ENCODE data around the gene FBXO34.

Gene FBXO34

GRCh38 chr14:55384536-55384935 is 113.3 kb downstream of the FBXO34 start:
- DNase-seq: no peak

DNA sequence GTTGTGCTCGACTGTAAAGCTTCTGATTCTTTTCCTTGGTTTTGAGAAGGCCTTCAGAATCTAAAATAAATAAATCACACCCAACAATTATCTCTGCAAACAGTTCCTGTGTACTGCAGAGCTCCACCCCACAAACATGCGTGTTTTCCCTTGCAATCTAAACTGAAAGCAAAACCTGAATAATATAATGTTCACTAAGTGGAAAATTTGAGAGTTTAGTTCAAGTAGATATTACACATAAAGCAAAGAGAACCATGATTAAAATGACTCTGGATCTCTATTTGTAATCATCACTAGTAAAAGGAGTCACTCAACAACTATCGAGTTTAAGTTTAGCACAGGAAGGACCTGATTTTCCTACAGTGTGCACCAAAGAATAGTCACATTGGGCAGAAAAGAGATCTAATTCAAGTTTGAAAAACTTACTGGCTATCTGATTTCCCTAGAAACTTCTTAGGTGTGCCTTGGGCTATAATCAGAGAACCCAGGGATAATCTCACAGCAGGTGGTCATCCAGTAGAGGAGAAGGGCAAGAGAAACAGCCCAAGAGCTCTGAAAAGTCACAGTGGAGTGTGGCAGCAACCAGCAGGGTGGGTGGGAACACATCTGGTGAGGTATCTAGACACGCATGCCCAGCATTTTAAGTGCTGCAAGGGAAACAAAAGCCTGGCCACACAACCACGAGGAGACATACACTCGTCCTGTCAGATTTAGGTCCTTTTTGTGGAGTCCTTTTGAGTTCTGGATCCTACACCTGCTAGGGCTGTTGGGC is 115.0 kb downstream of the FBXO34 start:
- peak; percentile 11 to 19 for DNase-seq

DNA sequence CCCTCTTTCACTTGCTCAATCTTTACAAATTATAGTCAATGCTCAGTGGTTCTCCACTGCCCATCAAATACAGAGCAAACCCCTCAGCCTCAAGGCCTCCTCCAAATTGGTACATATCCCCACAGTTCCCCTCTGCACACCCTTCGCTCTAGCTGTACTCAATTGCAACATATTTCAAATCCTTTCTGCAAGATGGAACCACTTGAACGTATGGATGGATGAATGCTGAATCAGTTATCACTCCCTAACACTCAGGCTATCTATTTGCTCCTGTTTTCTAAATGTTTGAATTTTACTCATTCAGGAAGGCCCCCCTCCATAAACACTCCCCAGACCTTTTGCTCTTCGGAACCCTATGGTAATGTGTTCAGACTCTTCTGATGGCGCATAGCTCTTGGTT is 115.9 kb downstream of the FBXO34 start:
- DNase-seq: no peak

DNA sequence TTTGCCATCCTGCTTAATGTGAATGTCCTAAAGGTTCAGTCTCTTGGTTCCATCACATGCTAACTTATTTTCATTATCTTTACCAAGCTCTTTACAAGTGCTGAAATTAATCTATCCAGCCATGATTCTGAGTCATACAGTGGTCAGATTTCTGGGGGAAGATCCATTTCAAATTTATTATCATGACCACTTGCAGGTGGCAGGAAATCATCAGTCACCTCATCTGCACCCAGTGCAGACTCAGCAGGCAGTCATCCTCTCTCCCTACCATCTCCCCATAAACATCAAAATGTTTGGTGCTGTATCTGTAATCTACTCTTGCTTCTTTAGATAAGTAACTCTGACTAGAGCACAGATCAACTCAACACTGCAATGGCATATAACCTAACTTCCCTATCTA is 116.9 kb downstream of the FBXO34 start:
- DNase-seq: no peak

DNA sequence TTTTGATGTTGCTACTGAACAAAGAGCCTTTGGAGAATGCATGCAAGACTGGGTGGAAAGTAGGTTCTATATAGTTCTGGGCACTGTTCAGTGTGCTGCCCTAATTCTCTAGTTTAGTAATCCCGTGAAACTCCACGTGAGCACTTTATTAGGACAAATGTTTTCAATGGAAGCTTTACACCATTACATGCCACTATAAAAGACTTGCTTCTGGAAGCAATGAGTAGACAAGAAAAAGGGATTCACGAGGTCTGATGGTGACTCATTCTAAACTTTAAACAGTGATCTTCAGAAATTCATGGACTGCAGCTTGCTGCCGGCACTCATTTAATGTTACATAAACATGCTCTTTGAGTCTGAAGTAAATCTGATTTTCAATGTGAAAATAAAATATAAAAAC is 118.1 kb downstream of the FBXO34 start:
- no peak for DNase-seq

GRCh38 chr14:55398679-55399078 is 127.5 kb downstream of the FBXO34 start:
- DNase-seq: no peak

DNA sequence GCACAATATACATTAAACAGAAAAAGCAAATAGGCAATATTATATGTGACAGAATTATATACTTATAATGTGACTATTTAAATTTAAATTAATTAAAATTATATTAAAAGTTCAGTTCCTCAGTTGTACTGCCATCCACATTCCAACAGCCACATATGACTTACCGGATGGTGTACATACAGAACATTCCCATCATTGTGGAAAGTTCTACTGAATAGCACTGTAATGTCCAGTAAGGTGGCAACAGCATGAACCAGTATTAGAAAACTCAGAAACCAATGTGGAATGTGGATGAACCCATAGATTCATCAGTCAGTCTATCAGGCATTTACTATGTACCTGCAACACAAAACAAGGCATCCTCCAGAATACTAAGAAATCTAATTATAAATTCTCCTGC is 128.0 kb downstream of the FBXO34 start:
- DNase-seq: no peak

- no peak for DNase-seq
Observed at GRCh38 chr14:55399852-55400251, 128.6 kb downstream of the FBXO34 start.

- DNase-seq: no peak
Observed at GRCh38 chr14:55401751-55402150, 130.5 kb downstream of the FBXO34 start.

Data from activated CD4-positive, alpha-beta T cell treated with anti-CD3 and anti-CD28 coated beads for 4 hours (primary cell).